MM.1S (cell line): Measurements from ENCODE around the gene ENTPD2.

ENCODE experiments used
- DNase-seq: peaks from one replicate; pipeline ENCODE4 v3.0.0-alpha.2; 2015
- H2AFZ ChIP-seq: fragments of 300-600 bp; sonication (generic); 2 replicates; pipeline ENCODE4 v1.6.0; 2016; ENCODE audit warnings: antibody characterized with exemption, low read length
- H3F3A ChIP-seq: fragments of 300-600 bp; sonication (generic); 2 replicates; pipeline ENCODE4 v1.6.1; 2016; ENCODE audit warnings: mild to moderate bottlenecking, antibody characterized with exemption, low read length, moderate library complexity, mixed read lengths; ENCODE audit not compliant: insufficient read depth
- H3K27ac ChIP-seq: fragments of 300-600 bp; sonication (generic); 2 replicates; pipeline ENCODE4 v1.5.1; 2016; ENCODE audit warnings: mild to moderate bottlenecking, low read length
- H3K27me3 ChIP-seq: fragments of 300-600 bp; sonication (generic); replicated peaks from 2 replicates; pipeline ENCODE4 v1.6.0; 2016; ENCODE audit warnings: low read length; ENCODE audit not compliant: insufficient read depth
- H3K36me3 ChIP-seq: fragments of 300-600 bp; sonication (generic); replicated peaks from 2 replicates; pipeline ENCODE4 v1.6.1; 2016; ENCODE audit warnings: mild to moderate bottlenecking, low read length, mixed read lengths; ENCODE audit not compliant: insufficient read depth
- H3K4me1 ChIP-seq: fragments of 300-600 bp; sonication (generic); 2 replicates; pipeline ENCODE4 v1.6.1; 2016; ENCODE audit warnings: low read length, mixed read lengths
- H3K4me2 ChIP-seq: fragments of 300-600 bp; sonication (generic); 2 replicates; pipeline ENCODE4 v1.6.0; 2016; ENCODE audit warnings: low read depth, low read length
- H3K4me3 ChIP-seq: fragments of 300-600 bp; sonication (generic); 2 replicates; pipeline ENCODE4 v1.5.1; 2016; ENCODE audit warnings: low read length, mixed read lengths
- H3K79me2 ChIP-seq: fragments of 300-600 bp; sonication (generic); 2 replicates; pipeline ENCODE4 v1.6.1; 2016; ENCODE audit warnings: mixed run types, low read length, mixed read lengths
- H3K9ac ChIP-seq: fragments of 300-600 bp; sonication (generic); 2 replicates; pipeline ENCODE4 v1.6.1; 2016; ENCODE audit warnings: low read length, mixed read lengths
- H3K9me2 ChIP-seq: fragments of 300-600 bp; sonication (generic); replicated peaks from 2 replicates; pipeline ENCODE4 v1.6.1; 2016; ENCODE audit warnings: mild to moderate bottlenecking, low read length, mixed read lengths; ENCODE audit not compliant: insufficient read depth
- H3K9me3 ChIP-seq: fragments of 300-600 bp; sonication (generic); replicated peaks from 2 replicates; pipeline ENCODE4 v1.6.1; 2016; ENCODE audit warnings: mild to moderate bottlenecking, low read length, mixed read lengths; ENCODE audit not compliant: insufficient read depth
- H4K20me1 ChIP-seq: fragments of 300-600 bp; sonication (generic); 2 replicates; pipeline ENCODE4 v1.6.1; 2016; ENCODE audit warnings: mild to moderate bottlenecking, low read length, moderate library complexity, mixed read lengths; ENCODE audit not compliant: insufficient read depth
- CTCF ChIP-seq: fragments of 300-600 bp; sonication (generic); IDR thresholded peaks from 2 replicates; pipeline ENCODE4 v1.5.1; 2016; ENCODE audit warnings: antibody characterized with exemption, low read length, mixed read lengths
- EZH2 ChIP-seq: fragments of 300-600 bp; sonication (generic); optimal IDR thresholded peaks from 2 replicates; pipeline ENCODE3; 2017; ENCODE audit warnings: low read depth, mild to moderate bottlenecking, antibody characterized with exemption, low read length, mixed read lengths
- EZH2phosphoT487 ChIP-seq: fragments of 300-600 bp; sonication (generic); IDR thresholded peaks from 2 replicates; pipeline ENCODE4 v1.6.1; 2018; ENCODE audit warnings: antibody characterized with exemption, low read length

Gene ENTPD2

GRCh38 chr9:137044037-137044436 is 9.8 kb downstream of the ENTPD2 start:
- H3K36me3 ChIP-seq, result no peaks in the 10 kb centered on the region

GRCh38 chr9:137042751-137043727 is 10.8 kb downstream of the ENTPD2 start:
- H3K79me2 ChIP-seq, result no peaks in the 10 kb centered on the region
- H3K9me3 ChIP-seq, result no peaks in the 10 kb centered on the region
- no peak overlapping the region for H3K27ac ChIP-seq
- H3K9me2 ChIP-seq, result no peaks in the 10 kb centered on the region
- no peak overlapping the region for H3K4me2 ChIP-seq
- no peaks in the 10 kb centered on the region for H3K36me3 ChIP-seq
- H4K20me1 ChIP-seq, result no peaks in the 10 kb centered on the region
- H3F3A ChIP-seq, result no peaks in the 10 kb centered on the region
- H3K4me1 ChIP-seq, result no peaks in the 10 kb centered on the region
- DNase-seq, result no peak
- no peak for TF ChIP-seq EZH2
- TF ChIP-seq CTCF, result no peak
- TF ChIP-seq EZH2phosphoT487, result no peak
- H3K27me3 ChIP-seq, result peaks cover 86% of the 10 kb centered on the region
- no peak overlapping the region for H3K4me3 ChIP-seq
- H3K9ac ChIP-seq, result no peak overlapping the region
- H2AFZ ChIP-seq, result no peak overlapping the region

More at GRCh38 chr9:137044037-137044436, 9.8 kb downstream of the ENTPD2 start:
- TF ChIP-seq EZH2phosphoT487 (no peak), CTCF (no peak), EZH2 (no peak)
- Histone ChIP-seq H3K4me2 (no peak overlapping the region), H3K9ac (no peak overlapping the region), H3K27ac (no peak overlapping the region), H4K20me1 (no peaks in the 10 kb centered on the region), H3K79me2 (no peaks in the 10 kb centered on the region), H3K9me3 (no peaks in the 10 kb centered on the region), H2AFZ (no peak overlapping the region), H3K9me2 (no peaks in the 10 kb centered on the region), H3K4me3 (no peak overlapping the region), H3K27me3 (peaks cover 84% of the 10 kb centered on the region), H3K4me1 (no peaks in the 10 kb centered on the region), H3F3A (no peaks in the 10 kb centered on the region)
- no peak for DNase-seq

- no peak overlapping the region for H3K27ac ChIP-seq
- no peak overlapping the region for H3K4me3 ChIP-seq
- H3K9me2 ChIP-seq, result no peaks in the 10 kb centered on the region
- no peaks in the 10 kb centered on the region for H3F3A ChIP-seq
- no peaks in the 10 kb centered on the region for H3K79me2 ChIP-seq
- H3K9ac ChIP-seq, result no peak overlapping the region
- H3K4me1 ChIP-seq, result no peaks in the 10 kb centered on the region
- H3K36me3 ChIP-seq, result no peaks in the 10 kb centered on the region
- no peak overlapping the region for H2AFZ ChIP-seq
- H3K4me2 ChIP-seq, result no peak overlapping the region
- DNase-seq, result no peak
- TF ChIP-seq CTCF (no peak), EZH2phosphoT487 (no peak), EZH2 (no peak)
- no peaks in the 10 kb centered on the region for H3K9me3 ChIP-seq
- no peaks in the 10 kb centered on the region for H4K20me1 ChIP-seq
- H3K27me3 ChIP-seq, result peaks cover 85% of the 10 kb centered on the region
Measured at GRCh38 chr9:137041124-137041523, 12.7 kb downstream of the ENTPD2 start.
